ENCODE data around the gene PDE11A. TPM values are rescaled to one million over a fixed set of nuclear protein-coding genes. Genes with fewer than 3 reads are reported as not detected.

PDE11A gene
- total and polyA plus RNA-seq, 2 of the 13 experiments (the other 11 are each of a cell fraction or from before 2014, with no cell fraction given) = 1.2 to 1.7 TPM

- TF ChIP-seq MZF1 (CRISPR knock-in tag; IDR thresholded peaks at IDR 0.05; ENCODE audit: borderline replicate concordance) = no peak
- no peak for TF ChIP-seq MED13 (CRISPR knock-in tag; IDR thresholded peaks at IDR 0.05)
- peak; percentile 66; the same call in 1 of the 2 replicates for TF ChIP-seq NCOA2 (CRISPR knock-in tag; IDR thresholded peaks at IDR 0.05)
- no peak for TF ChIP-seq NFIB (CRISPR knock-in tag; IDR thresholded peaks at IDR 0.05; ENCODE audit: borderline replicate concordance)
- no peak for TF ChIP-seq PPARG (CRISPR knock-in tag; conservative IDR thresholded peaks at IDR 0.05)
- no peak for TF ChIP-seq RORA (CRISPR knock-in tag; IDR thresholded peaks at IDR 0.05)
- TF ChIP-seq HNF4A (CRISPR knock-in tag; IDR thresholded peaks at IDR 0.05) = peak; percentile 94
- TF ChIP-seq, protein P1, sequence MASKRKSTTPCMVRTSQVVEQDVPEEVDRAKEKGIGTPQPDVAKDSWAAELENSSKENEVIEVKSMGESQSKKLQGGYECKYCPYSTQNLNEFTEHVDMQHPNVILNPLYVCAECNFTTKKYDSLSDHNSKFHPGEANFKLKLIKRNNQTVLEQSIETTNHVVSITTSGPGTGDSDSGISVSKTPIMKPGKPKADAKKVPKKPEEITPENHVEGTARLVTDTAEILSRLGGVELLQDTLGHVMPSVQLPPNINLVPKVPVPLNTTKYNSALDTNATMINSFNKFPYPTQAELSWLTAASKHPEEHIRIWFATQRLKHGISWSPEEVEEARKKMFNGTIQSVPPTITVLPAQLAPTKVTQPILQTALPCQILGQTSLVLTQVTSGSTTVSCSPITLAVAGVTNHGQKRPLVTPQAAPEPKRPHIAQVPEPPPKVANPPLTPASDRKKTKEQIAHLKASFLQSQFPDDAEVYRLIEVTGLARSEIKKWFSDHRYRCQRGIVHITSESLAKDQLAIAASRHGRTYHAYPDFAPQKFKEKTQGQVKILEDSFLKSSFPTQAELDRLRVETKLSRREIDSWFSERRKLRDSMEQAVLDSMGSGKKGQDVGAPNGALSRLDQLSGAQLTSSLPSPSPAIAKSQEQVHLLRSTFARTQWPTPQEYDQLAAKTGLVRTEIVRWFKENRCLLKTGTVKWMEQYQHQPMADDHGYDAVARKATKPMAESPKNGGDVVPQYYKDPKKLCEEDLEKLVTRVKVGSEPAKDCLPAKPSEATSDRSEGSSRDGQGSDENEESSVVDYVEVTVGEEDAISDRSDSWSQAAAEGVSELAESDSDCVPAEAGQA (IDR thresholded peaks at IDR 0.05; ENCODE audit: low read depth) = peak; percentile 28; the same call in 1 of the 2 replicates
- TF ChIP-seq, protein P1 (CRISPR knock-in tag; IDR thresholded peaks at IDR 0.05; ENCODE audit: borderline replicate concordance) = no peak
- peak; percentile 62; the same call in 1 of the 2 replicates for TF ChIP-seq BHLHE40 (IDR thresholded peaks at IDR 0.05; ENCODE audit: low read length)
- peak; percentile 87 for TF ChIP-seq ZNF891 (CRISPR knock-in tag; IDR thresholded peaks at IDR 0.05)
- TF ChIP-seq MLX (CRISPR knock-in tag; IDR thresholded peaks at IDR 0.05) = 0 out of 2 replicates have a peak, but pooled peaks have one; percentile 50
- 0 out of 2 replicates have a peak, but pooled peaks have one; percentile 39 for TF ChIP-seq PHF20 (CRISPR knock-in tag; IDR thresholded peaks at IDR 0.05)
- TF ChIP-seq, protein P2, sequence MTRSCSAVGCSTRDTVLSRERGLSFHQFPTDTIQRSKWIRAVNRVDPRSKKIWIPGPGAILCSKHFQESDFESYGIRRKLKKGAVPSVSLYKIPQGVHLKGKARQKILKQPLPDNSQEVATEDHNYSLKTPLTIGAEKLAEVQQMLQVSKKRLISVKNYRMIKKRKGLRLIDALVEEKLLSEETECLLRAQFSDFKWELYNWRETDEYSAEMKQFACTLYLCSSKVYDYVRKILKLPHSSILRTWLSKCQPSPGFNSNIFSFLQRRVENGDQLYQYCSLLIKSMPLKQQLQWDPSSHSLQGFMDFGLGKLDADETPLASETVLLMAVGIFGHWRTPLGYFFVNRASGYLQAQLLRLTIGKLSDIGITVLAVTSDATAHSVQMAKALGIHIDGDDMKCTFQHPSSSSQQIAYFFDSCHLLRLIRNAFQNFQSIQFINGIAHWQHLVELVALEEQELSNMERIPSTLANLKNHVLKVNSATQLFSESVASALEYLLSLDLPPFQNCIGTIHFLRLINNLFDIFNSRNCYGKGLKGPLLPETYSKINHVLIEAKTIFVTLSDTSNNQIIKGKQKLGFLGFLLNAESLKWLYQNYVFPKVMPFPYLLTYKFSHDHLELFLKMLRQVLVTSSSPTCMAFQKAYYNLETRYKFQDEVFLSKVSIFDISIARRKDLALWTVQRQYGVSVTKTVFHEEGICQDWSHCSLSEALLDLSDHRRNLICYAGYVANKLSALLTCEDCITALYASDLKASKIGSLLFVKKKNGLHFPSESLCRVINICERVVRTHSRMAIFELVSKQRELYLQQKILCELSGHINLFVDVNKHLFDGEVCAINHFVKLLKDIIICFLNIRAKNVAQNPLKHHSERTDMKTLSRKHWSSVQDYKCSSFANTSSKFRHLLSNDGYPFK (CRISPR knock-in tag; IDR thresholded peaks at IDR 0.05; ENCODE audit: borderline replicate concordance) = peak; percentile 90; the same call in 1 of the 2 replicates
- no peak; the same call in 1 of the 2 replicates for TF ChIP-seq ZNF484 (CRISPR knock-in tag; IDR thresholded peaks at IDR 0.05; ENCODE audit: borderline replicate concordance, low read depth)
- TF ChIP-seq ARHGAP35 (CRISPR knock-in tag; IDR thresholded peaks at IDR 0.05; ENCODE audit: borderline replicate concordance) = no peak; the same call in 1 of the 2 replicates
- peak; percentile 54; the same call in 1 of the 2 replicates for TF ChIP-seq HOXD1 (CRISPR knock-in tag; IDR thresholded peaks at IDR 0.05)
- TF ChIP-seq RFX5 (IDR thresholded peaks at IDR 0.05; ENCODE audit: low read depth, low read length) = 0 out of 2 replicates have a peak, but pooled peaks have one; percentile 37
- no peak for TF ChIP-seq ZNF790 (CRISPR knock-in tag; IDR thresholded peaks at IDR 0.05; ENCODE audit: borderline replicate concordance)
- TF ChIP-seq PHF21A (CRISPR knock-in tag; IDR thresholded peaks at IDR 0.05) = peak; percentile 69
Measured at GRCh38 chr2:178072383-178073301, at the start of gene PDE11A (continued).
